Activated T-cell treated with anti-CD3 and anti-CD28 coated beads, Interleukin-2, amount 50 U/mL, for 48 hours (primary cell): ENCODE measurements around the gene ZFYVE19.

Source experiments
- DNase-seq, 2 experiments: peaks; one replicate each; pipeline ENCODE4 v3.0.0-alpha.2; 2020

Gene ZFYVE19

GRCh38 chr15:40807028-40807887 is at the start of gene ZFYVE19, which contains the start of gene DNAJC17:
TSS of gene ZFYVE19 (plus strand) at chr15:40807089. CDS start at chr15:40807590, 501 bp downstream.
TSS of gene DNAJC17 (minus strand) at chr15:40807473. CDS start at chr15:40807446, 27 bp downstream.
- DNase-seq, result peak; percentile 96

GRCh38 chr15:40759961-40760360 is 46.9 kb upstream of the ZFYVE19 start:
- no peak for DNase-seq

- DNase-seq, result peak; percentile 65 to 68
Observed at GRCh38 chr15:40762919-40763800, 43.7 kb upstream of the ZFYVE19 start.

GRCh38 chr15:40763801-40764628 is 42.9 kb upstream of the ZFYVE19 start, which contains the start of gene GCHFR:
TSS of gene GCHFR (plus strand) at chr15:40764068. CDS start at chr15:40764181, 113 bp downstream.
- DNase-seq, result peak; percentile 78 to 85

GRCh38 chr15:40764629-40765103 is 42.2 kb upstream of the ZFYVE19 start:
- DNase-seq, result peak in 1 of 2 experiments; percentile 37

GRCh38 chr15:40766194-40766815 is 40.6 kb upstream of the ZFYVE19 start:
- DNase-seq, result no peak

GRCh38 chr15:40766906-40767837 is 39.7 kb upstream of the ZFYVE19 start:
- DNase-seq, result no peak

- DNase-seq, result no peak
Observed at GRCh38 chr15:40767838-40768500, 38.9 kb upstream of the ZFYVE19 start.

GRCh38 chr15:40768521-40769273 is 38.2 kb upstream of the ZFYVE19 start:
- DNase-seq, result peak in 1 of 2 experiments; percentile 29

GRCh38 chr15:40769274-40770146 is 37.4 kb upstream of the ZFYVE19 start, which contains the start of gene C15orf62:
TSS of gene C15orf62 (plus strand) at chr15:40769980. CDS start at chr15:40770496, 516 bp downstream.
- DNase-seq, result peak; percentile 71 to 74

GRCh38 chr15:40770147-40770721 is 36.7 kb upstream of the ZFYVE19 start:
- no peak for DNase-seq

- no peak for DNase-seq
Observed at GRCh38 chr15:40771242-40771641, 35.6 kb upstream of the ZFYVE19 start.

GRCh38 chr15:40772014-40772413 is 34.9 kb upstream of the ZFYVE19 start:
- no peak for DNase-seq

GRCh38 chr15:40773496-40773895 is 33.4 kb upstream of the ZFYVE19 start:
- no peak for DNase-seq

GRCh38 chr15:40773902-40774301 is 33.0 kb upstream of the ZFYVE19 start:
- no peak for DNase-seq

- no peak for DNase-seq
Observed at GRCh38 chr15:40775007-40775406, 31.9 kb upstream of the ZFYVE19 start.

GRCh38 chr15:40775740-40776536 is 31.0 kb upstream of the ZFYVE19 start:
- no peak for DNase-seq
